PC-3 (cell line): ENCODE results near the gene SERPINA6. TPM values are rescaled to one million over a fixed set of nuclear protein-coding genes. Genes with fewer than 3 reads are reported as not detected.

Experiments used
- ATAC-seq: fragments of 200-7000 bp; cut with Tn5 transposase; 2 replicates; pipeline ENCODE4 v1.9.1; 2020; ENCODE audit warnings: mild to moderate bottlenecking, moderate library complexity
- BruUV-seq: library from RNA; stranded (reverse); fragments of 400-500 nt; replicated peaks from 2 replicates; lab custom pipeline; 2021; lab: Mats Ljungman, UMichigan
- CTCF ChIA-PET: fragments of 300-600 bp; sonication (Branson Sonifier 250); formaldehyde crosslinking; loops from one replicate; lab custom pipeline; 2022; ENCODE audit warnings: antibody characterized with exemption; lab: Charles Lee
- POLR2A ChIA-PET: fragments of 300-600 bp; sonication (Branson Sonifier 250); formaldehyde crosslinking; loops from one replicate; lab custom pipeline; 2022; ENCODE audit warnings: antibody characterized with exemption; ENCODE audit not compliant: unreplicated experiment; lab: Charles Lee
- DNase-seq: peaks from one replicate; pipeline ENCODE4 v3.0.0-alpha.2; 2015
- H2AFZ ChIP-seq: fragments of 300-600 bp; sonication (generic); 2 replicates; pipeline ENCODE4 v1.6.0; 2016; ENCODE audit warnings: antibody characterized with exemption, low read length
- H3F3A ChIP-seq: fragments of 300-600 bp; sonication (generic); one replicate; pipeline ENCODE4 v1.6.0; 2017; ENCODE audit warnings: antibody characterized with exemption, low read length, control low read depth, mild to moderate bottlenecking; ENCODE audit not compliant: unreplicated experiment
- H3K27ac ChIP-seq: fragments of 300-600 bp; sonication (generic); 2 replicates; pipeline ENCODE4 v1.5.1; 2016; ENCODE audit warnings: mild to moderate bottlenecking, low read length
- H3K27me3 ChIP-seq: fragments of 300-600 bp; sonication (generic); 2 replicates; pipeline ENCODE4 v1.6.1; 2016; ENCODE audit warnings: low read length, mixed read lengths
- H3K36me3 ChIP-seq: fragments of 300-600 bp; sonication (generic); 2 replicates; pipeline ENCODE4 v1.6.1; 2016; ENCODE audit warnings: low read depth, mixed run types, low read length, mixed read lengths
- H3K4me1 ChIP-seq: fragments of 300-600 bp; sonication (generic); 2 replicates; pipeline ENCODE4 v1.5.1; 2016; ENCODE audit warnings: low read length; ENCODE audit not compliant: insufficient read depth
- H3K4me2 ChIP-seq: fragments of 300-600 bp; sonication (generic); 2 replicates; pipeline ENCODE4 v1.6.0; 2016; ENCODE audit warnings: low read length
- H3K4me3 ChIP-seq: fragments of 300-600 bp; sonication (generic); 2 replicates; pipeline ENCODE4 v1.5.1; 2016; ENCODE audit warnings: mild to moderate bottlenecking, low read length, mixed read lengths
- H3K79me2 ChIP-seq: fragments of 300-600 bp; sonication (generic); 2 replicates; pipeline ENCODE4 v1.6.1; 2017; ENCODE audit warnings: low read length, mixed read lengths
- H3K9ac ChIP-seq: fragments of 300-600 bp; sonication (generic); 2 replicates; pipeline ENCODE4 v1.6.0; 2016; ENCODE audit warnings: mild to moderate bottlenecking, low read length
- H3K9me2 ChIP-seq: fragments of 300-600 bp; sonication (generic); replicated peaks from 2 replicates; pipeline ENCODE4 v1.6.1; 2016; ENCODE audit warnings: mixed run types, low read length, mixed read lengths
- H3K9me3 ChIP-seq: fragments of 300-600 bp; sonication (generic); 2 replicates; pipeline ENCODE4 v1.6.1; 2016; ENCODE audit warnings: low read length, mixed read lengths
- H4K20me1 ChIP-seq: fragments of 300-600 bp; sonication (generic); 2 replicates; pipeline ENCODE4 v1.6.1; 2016; ENCODE audit warnings: low read length, mixed read lengths
- CTCF ChIP-seq: fragments of 300-600 bp; sonication (generic); conservative IDR thresholded peaks from 2 replicates; pipeline ENCODE4 v1.5.1; 2017; ENCODE audit warnings: antibody characterized with exemption, low read depth, mild to moderate bottlenecking, low read length
- EZH2 ChIP-seq: fragments of 300-600 bp; sonication (generic); IDR thresholded peaks from one replicate; pipeline ENCODE4 v1.6.1; 2017; ENCODE audit warnings: antibody characterized with exemption, mild to moderate bottlenecking, low read length; ENCODE audit not compliant: unreplicated experiment
- EZH2phosphoT487 ChIP-seq: fragments of 300-600 bp; sonication (generic); IDR thresholded peaks from 2 replicates; pipeline ENCODE4 v1.6.1; 2018; ENCODE audit warnings: mild to moderate bottlenecking, antibody characterized with exemption, low read length, borderline replicate concordance
- intact Hi-C: fragments of 100-400 bp; cut with micrococcal nuclease; formaldehyde crosslinking; loops from 2 replicates; pipeline ENCODE4 v1.9.0; 2023
- total RNA-seq: library from RNA; depleted of rRNA; stranded (reverse); fragments of >200 nt; gene quantifications from 2 replicates; pipeline ENCODE4 v1.2.3, GENCODE V29; 2014

Gene SERPINA6
- total RNA-seq, 1 experiment from 2014 or later: not detected

- no peak overlapping the region for H3K4me3 ChIP-seq
- no peaks in the 10 kb centered on the region for H3K79me2 ChIP-seq
- ChIA-PET POLR2A (no interaction called here), CTCF (no interaction called here)
- no peak overlapping the region for H3K27ac ChIP-seq
- DNase-seq: no peak
- H3K36me3 ChIP-seq: no peaks in the 10 kb centered on the region
- no peak for TF ChIP-seq EZH2
- no peak for TF ChIP-seq CTCF
- TF ChIP-seq EZH2phosphoT487: no peak
- BruUV-seq: no TSS peak
- intact Hi-C loops: no loop called here
- no peaks in the 10 kb centered on the region for H3K27me3 ChIP-seq
- no peaks in the 10 kb centered on the region for H4K20me1 ChIP-seq
- H3K4me1 ChIP-seq: no peaks in the 10 kb centered on the region
- H3K9me2 ChIP-seq: no peaks in the 10 kb centered on the region
- H3K9ac ChIP-seq: no peak overlapping the region
- no peak for ATAC-seq
- no peaks in the 10 kb centered on the region for H3K9me3 ChIP-seq
- no peak overlapping the region for H3K4me2 ChIP-seq
- no peak overlapping the region for H2AFZ ChIP-seq
- no peaks in the 10 kb centered on the region for H3F3A ChIP-seq
Observed at GRCh38 chr14:94330432-94330831, 7.3 kb upstream of the SERPINA6 start.

GRCh38 chr14:94329857-94330256, 6.7 kb upstream of the SERPINA6 start:
- H3K9me3 ChIP-seq: no peaks in the 10 kb centered on the region
- H3K36me3 ChIP-seq: no peaks in the 10 kb centered on the region
- CTCF ChIA-PET: no interaction called here
- H2AFZ ChIP-seq: no peak overlapping the region
- H3K27me3 ChIP-seq: no peaks in the 10 kb centered on the region
- H4K20me1 ChIP-seq: no peaks in the 10 kb centered on the region
- TF ChIP-seq EZH2: no peak
- no peak for TF ChIP-seq EZH2phosphoT487
- TF ChIP-seq CTCF: no peak
- no peaks in the 10 kb centered on the region for H3K79me2 ChIP-seq
- ATAC-seq (no peak), DNase-seq (no peak)
- H3K27ac ChIP-seq: no peak overlapping the region
- H3K4me1 ChIP-seq: no peaks in the 10 kb centered on the region
- no peaks in the 10 kb centered on the region for H3F3A ChIP-seq
- no peak overlapping the region for H3K4me3 ChIP-seq
- intact Hi-C loops: no loop called here
- POLR2A ChIA-PET: no interaction called here
- no peaks in the 10 kb centered on the region for H3K9me2 ChIP-seq
- BruUV-seq: no TSS peak
- no peak overlapping the region for H3K4me2 ChIP-seq
- H3K9ac ChIP-seq: no peak overlapping the region

GRCh38 chr14:94328196-94328595, 5.1 kb upstream of the SERPINA6 start:
- intact Hi-C loops: no loop called here
- no TSS peak for BruUV-seq
- H3K27me3 ChIP-seq: no peaks in the 10 kb centered on the region
- no peak overlapping the region for H3K27ac ChIP-seq
- ATAC-seq: no peak
- H3K36me3 ChIP-seq: no peaks in the 10 kb centered on the region
- TF ChIP-seq EZH2phosphoT487 (no peak), CTCF (no peak), EZH2 (no peak)
- H3K4me1 ChIP-seq: no peaks in the 10 kb centered on the region
- H3K9me2 ChIP-seq: no peaks in the 10 kb centered on the region
- no peaks in the 10 kb centered on the region for H3F3A ChIP-seq
- H3K4me3 ChIP-seq: no peak overlapping the region
- no peaks in the 10 kb centered on the region for H4K20me1 ChIP-seq
- DNase-seq: no peak
- no peak overlapping the region for H3K4me2 ChIP-seq
- H3K79me2 ChIP-seq: no peaks in the 10 kb centered on the region
- POLR2A ChIA-PET: no interaction called here
- CTCF ChIA-PET: no interaction called here
- no peaks in the 10 kb centered on the region for H3K9me3 ChIP-seq
- no peak overlapping the region for H2AFZ ChIP-seq
- no peak overlapping the region for H3K9ac ChIP-seq
